Bone marrow (tissue), 2 donors: ENCODE results near the gene CCDC102A.
"Not testable (repeated sequence)": the region's sequence is repeated elsewhere in the genome, so short reads cannot be mapped to it uniquely, and the experiment has no call there.

ENCODE experiments used
- DNase-seq, 2 donors: peaks; one replicate each; lab custom pipeline; 2025; lab: John Stamatoyannopoulos, UW

CCDC102A gene

GRCh38 chr16:57502048-57502775, 34.2 kb downstream of the CCDC102A start:
- DNase-seq, result no peak

- no peak for DNase-seq
These were observed 34.9 kb downstream of the CCDC102A start for GRCh38 chr16:57501492-57501891.

GRCh38 chr16:57500578-57501111, 35.7 kb downstream of the CCDC102A start:
- no peak for DNase-seq

- not testable (repeated sequence) for DNase-seq
These were observed 36.4 kb downstream of the CCDC102A start for GRCh38 chr16:57499941-57500340.

- DNase-seq, result no peak
These were observed 38.3 kb downstream of the CCDC102A start for GRCh38 chr16:57498031-57498430.

GRCh38 chr16:57497121-57497520, 39.2 kb downstream of the CCDC102A start:
- DNase-seq, result no peak

GRCh38 chr16:57493767-57494166, 42.6 kb downstream of the CCDC102A start:
- DNase-seq, result no peak

GRCh38 chr16:57489229-57489628, 47.1 kb downstream of the CCDC102A start:
- DNase-seq, result no peak

- no peak for DNase-seq
These were observed 49.2 kb downstream of the CCDC102A start for GRCh38 chr16:57486858-57487834.

- peak; percentile 6 to 34 for DNase-seq
These were observed 50.2 kb downstream of the CCDC102A start, which contains the start of gene DOK4 for GRCh38 chr16:57485916-57486857. TSS of gene DOK4 (minus strand) at chr16:57486493. CDS start at chr16:57479507, 6,986 bp downstream.

- DNase-seq, result no peak
These were observed 51.1 kb downstream of the CCDC102A start for GRCh38 chr16:57485091-57485915.

GRCh38 chr16:57484515-57485005, 51.8 kb downstream of the CCDC102A start:
- DNase-seq, result no peak

GRCh38 chr16:57483725-57484514, 52.5 kb downstream of the CCDC102A start:
- no peak for DNase-seq

- DNase-seq, result no peak
These were observed 53.4 kb downstream of the CCDC102A start for GRCh38 chr16:57482845-57483545.

- no peak for DNase-seq
These were observed 55.0 kb downstream of the CCDC102A start for GRCh38 chr16:57481421-57481820.

- no peak for DNase-seq
These were observed 55.6 kb downstream of the CCDC102A start for GRCh38 chr16:57480754-57481230.

- DNase-seq, result no peak
These were observed 56.2 kb downstream of the CCDC102A start for GRCh38 chr16:57479976-57480753.
